ENCODE measurements around the gene PACSIN2.

The PACSIN2 gene

GRCh38 chr22:42881982-42882656 lies 132.8 kb downstream of the PACSIN2 start:
- no peak for DNase-seq (ENCODE audit: low spot score)

DNA sequence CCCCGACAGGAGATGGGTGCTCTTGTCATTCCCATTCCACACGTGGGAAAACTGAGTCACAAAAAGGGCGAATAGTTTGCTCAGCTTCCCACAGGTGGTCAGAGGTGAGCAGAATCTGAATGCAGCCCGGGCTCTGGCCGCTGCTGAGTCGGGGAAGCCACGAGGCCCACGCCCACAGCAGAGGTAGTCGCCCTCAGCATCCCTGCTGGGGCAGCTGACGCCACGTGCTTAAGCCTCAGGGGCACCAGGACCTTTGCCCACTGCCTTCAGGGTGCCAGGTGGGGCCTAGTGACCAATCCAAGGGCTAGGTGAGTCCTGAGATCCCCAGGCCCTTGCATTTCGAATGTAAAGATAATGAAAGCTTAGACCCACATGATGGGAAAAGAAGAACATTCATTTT lies 133.7 kb downstream of the PACSIN2 start:
- DNase-seq (ENCODE audit: low spot score), result no peak

GRCh38 chr22:42880815-42881214 lies 134.1 kb downstream of the PACSIN2 start:
- no peak for DNase-seq (ENCODE audit: low spot score)

GRCh38 chr22:42879371-42880021 lies 135.5 kb downstream of the PACSIN2 start:
- no peak for DNase-seq (ENCODE audit: low spot score)

GRCh38 chr22:42878561-42879305 lies 136.2 kb downstream of the PACSIN2 start:
- no peak for DNase-seq (ENCODE audit: low spot score)

DNA sequence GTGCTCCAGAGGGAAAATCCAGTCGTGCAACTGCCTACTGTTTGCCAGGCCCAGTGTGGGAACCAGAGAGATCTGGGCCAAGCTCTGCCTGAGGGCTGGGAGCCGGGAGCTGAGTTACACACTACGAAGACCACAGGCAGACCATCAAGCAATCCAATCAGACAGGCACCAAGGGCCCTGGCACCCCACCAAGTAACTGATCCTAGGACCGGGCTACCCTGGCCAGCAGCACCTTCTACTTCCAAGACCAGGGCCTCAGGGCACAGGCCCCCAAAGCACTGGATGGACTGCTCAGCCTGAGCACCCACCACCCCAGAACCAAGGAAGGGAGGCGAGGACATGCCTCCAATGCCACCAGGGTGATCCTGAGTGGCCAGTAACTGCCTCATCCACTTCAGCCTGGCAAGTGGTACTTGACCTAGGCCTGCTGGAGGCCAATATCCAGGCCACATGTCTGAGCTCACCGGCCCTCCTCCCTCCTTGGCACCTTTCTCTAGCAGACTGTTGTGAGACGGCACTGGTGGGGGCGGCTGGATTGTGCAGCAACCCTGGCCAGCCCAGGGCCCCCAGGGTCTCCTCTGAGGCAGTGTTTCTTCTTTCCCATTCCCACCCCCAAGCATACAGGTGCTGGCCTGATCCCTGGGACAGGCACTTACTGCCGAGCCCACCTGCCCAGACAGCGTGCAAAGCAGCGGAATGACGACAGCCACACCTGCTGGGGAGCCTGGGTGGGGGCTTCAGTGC lies 137.2 kb downstream of the PACSIN2 start:
- DNase-seq (ENCODE audit: low spot score), result no peak

DNA sequence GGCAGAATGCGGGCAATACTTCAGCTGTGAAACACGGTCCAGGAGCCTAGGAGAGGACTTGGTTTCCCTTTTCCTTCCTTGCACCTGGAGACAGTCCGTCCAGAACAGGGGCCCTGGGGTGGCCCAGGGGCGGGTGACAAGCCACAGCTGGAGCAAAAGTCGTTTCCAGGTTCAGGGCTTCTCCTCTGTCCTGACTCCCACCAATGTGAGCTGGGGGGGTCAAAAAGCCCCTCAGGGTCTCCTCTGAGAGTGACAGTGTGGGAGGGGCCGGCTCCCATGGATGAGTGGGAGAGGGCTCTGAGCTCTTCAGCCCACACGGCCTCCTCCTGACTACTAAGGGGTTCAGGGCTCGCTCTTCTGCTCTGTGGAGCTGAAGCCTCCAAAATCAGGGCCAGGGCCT lies 137.8 kb downstream of the PACSIN2 start:
- no peak for DNase-seq (ENCODE audit: low spot score)

GRCh38 chr22:42876041-42876440 lies 138.9 kb downstream of the PACSIN2 start:
- no peak for DNase-seq (ENCODE audit: low spot score)

DNA sequence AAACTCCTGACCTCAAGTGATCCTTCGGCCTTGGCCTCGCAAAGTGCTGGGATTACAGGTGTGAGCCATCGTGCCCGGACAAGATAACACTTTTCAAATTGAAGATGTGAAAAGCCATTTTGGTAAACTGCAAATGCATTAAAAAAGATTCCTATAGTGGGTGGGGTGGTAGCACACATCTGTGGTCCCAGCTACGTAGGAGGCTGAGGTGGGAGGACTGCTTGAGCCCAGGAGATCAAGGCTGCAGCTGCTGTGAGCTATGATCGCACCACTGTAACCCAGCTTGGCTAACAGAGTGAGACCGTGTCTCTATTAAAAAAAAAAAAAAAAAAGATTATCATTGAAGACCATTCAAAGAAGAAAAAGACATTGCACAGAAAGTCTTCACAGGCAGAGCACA lies 140.9 kb downstream of the PACSIN2 start:
- no peak for DNase-seq (ENCODE audit: low spot score)

DNA sequence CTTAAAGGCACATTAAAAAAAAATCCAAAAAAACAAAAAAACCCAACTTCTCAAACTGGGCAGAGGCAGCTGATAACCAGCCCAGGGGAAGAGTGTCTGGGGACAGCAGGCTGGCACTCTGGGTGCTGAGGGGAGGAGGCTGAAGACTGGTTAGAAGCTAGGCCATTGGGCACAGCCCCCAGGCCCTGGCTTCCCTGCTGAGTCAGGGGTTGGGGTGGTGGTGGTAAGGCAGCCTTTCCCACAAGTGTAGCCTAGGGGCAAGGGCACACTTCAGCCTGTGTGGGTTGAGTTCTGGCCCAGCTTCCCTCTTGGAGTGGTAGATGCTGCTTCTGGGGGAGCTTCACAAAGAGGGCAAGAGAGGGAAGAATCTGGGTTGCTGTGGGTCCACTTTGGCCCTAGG lies 141.6 kb downstream of the PACSIN2 start:
- DNase-seq (ENCODE audit: low spot score), result no peak

DNA sequence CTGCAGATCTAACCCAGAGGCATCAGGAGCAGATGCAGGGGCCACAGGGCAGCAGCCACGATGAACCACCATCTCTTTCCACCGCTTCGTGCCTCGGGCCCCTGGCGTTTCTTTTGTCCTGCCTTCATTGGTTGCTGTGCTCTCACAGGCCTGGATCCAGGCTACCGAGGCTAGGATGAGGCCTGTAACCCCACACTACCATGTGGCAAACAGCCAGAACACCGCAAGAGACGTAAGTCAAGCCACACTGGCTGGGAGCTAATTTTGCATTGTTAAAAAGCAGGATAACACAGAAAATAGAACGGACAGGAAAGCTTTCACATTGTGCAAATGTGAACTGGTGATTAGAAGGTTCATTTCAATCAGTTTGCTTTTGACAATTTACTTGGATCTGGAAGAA lies 142.1 kb downstream of the PACSIN2 start:
- no peak for DNase-seq (ENCODE audit: low spot score)

DNA sequence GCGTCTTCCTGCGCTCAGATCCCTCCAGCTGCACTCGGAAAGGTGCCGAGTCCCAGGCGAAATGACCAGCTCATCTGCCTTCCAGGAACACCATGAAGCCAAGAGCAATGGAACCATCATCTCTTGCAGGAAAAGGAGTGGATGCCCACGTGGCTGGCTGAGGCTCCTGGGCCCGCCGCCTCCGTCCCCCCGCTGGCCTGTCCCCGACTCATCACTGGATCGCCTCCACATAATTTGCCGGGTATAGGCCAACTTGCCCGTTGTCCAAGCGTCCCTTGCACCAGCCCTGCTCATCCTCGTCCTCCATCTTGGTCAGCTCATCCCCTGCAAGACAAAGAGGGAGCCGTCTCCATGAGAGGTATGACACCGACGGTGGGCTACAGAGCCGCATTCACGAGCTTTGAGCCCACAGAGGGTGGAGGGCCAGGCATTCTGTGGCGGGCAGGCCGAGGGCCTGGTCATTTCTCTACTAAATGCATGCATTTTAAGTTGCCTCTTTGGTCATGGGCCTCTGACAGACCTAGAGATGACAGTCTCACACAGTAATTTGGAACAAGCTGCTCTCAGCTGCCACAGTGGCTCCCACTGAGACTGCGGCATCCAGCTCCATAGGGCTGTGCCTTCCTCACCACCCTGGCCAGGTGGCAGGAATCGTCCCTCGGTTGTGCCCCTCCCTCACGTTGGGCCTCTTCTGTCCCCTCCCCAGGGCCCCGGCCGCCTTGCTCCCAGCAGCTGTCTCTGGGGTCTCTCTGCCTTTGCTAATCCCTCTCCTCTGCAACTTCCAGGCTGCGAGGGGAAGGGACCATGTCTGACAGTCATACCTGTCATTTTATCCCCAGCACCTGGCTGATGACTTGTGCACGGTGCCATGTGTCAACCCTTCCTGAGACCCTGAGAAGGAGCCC lies 143.6 kb downstream of the PACSIN2 start:
- no peak for DNase-seq (ENCODE audit: low spot score)

- DNase-seq (ENCODE audit: low spot score), result no peak
These were observed 145.0 kb downstream of the PACSIN2 start for GRCh38 chr22:42869888-42870480.

DNA sequence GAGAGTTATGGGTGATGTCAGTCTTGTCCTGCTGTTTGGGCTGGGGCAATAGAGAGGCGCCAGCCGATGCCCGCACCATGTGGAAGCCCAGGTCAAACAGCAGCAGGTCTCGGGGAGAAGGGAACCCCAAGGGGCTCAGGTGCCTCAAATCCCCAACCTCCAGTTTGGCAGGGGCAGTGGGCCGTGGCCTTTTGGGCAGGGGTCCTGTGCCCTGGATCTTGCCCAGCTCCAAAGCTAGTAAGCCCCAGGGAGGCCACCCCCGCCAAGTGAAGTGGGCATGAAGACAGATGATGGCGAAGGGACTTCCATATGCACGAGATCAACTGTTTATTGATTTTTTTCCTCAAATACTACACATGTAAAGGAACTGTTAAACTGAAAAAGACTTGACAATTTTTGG lies 145.5 kb downstream of the PACSIN2 start:
- DNase-seq (ENCODE audit: low spot score), result no peak

GRCh38 chr22:42868751-42869251 lies 146.1 kb downstream of the PACSIN2 start:
- DNase-seq (ENCODE audit: low spot score), result no peak

GRCh38 chr22:42866100-42866499 lies 148.8 kb downstream of the PACSIN2 start:
- no peak for DNase-seq (ENCODE audit: low spot score)

DNA sequence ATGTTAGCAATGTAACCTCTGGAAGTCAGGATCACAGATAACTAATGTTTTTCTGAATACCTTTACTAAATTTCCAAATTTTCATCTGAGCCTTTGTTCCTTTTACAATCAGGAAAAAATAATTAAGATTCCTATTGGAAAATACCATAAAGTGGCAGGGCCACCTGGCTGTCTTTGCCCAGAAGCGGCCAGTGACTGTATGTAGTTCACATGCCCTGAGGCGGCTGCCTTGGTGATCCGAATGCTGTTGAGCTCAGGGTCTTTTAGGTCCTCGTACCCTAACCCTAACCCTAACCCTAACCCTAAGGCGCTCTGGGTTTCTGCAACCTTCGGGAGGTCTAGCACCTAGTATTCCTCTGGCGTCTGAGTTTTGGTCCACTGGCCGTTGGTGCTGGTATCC lies 149.4 kb downstream of the PACSIN2 start:
- no peak for DNase-seq (ENCODE audit: low spot score)

DNA sequence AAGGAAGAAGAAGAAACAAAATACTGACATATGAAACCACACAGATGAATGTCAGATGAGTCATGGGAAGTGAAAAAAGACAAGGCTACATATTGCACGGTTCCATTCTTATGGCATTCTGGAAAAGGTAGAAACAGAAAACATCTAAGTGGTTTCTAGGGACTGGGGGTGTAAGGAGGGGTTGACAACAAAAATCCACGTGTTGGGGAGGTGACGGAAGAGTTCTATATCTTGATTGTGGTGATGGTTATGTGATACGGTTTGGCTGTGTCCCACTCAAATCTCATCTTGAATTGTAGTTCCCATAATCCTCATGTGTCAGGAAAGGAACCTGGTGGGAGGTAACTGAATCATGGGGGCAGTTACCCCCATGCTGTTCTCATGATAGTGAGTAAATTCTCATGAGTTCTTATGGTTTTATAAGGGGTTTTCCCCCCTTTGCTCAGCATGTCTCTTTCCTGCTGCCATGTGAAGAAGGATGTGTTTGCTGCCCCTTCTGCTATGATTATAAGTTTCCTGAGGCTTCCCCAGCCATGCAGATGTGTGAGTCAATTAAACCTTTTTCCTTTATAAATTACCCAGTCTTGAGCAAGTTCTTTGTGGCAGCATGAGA lies 151.5 kb downstream of the PACSIN2 start:
- DNase-seq (ENCODE audit: low spot score), result peak; percentile 64

DNA sequence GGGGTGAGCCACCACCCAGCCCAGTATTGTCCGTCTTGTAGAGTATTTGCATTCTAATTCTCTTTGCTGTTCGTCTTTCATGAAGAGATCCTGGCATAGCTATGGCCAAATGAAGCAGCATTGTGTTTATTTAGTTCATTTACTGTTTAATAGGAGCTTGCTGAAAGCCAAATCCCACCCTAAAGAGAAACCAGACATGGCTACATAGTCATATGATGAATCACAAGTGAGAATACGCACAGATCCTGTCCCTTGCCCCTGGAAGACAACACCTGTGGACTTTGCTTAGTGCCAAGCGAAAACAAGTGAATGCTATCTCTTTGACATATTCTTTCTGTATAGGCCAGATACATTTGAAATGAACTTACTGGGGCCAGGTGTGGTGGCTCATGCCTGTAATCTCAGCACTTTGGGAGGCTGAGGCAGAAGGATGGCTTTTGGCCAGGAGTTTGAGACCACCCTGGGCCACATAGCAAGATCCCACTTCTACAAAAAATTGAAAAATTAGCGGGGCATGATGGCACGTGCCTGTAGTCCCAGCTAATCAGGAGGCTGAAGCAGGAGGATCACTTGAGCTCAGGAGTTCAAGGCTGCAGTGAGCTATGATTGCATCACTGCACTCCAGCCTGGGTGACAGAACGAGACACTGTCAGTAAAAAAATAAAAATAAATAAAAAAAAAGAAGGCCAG lies 152.8 kb downstream of the PACSIN2 start:
- no peak for DNase-seq (ENCODE audit: low spot score)

GRCh38 chr22:42860968-42861367 lies 154.0 kb downstream of the PACSIN2 start:
- no peak for DNase-seq (ENCODE audit: low spot score)

All from hepatic stellate cell (primary cell).